Duodenal mucosa (tissue), 2 donors: Measurements from ENCODE around the gene C9orf50.

ENCODE experiments used
- H3K27ac ChIP-seq: one replicate; pipeline ENCODE4 v1.7.0; 2013; ENCODE audit warnings: low read depth, low read length
- H3K27me3 ChIP-seq, 2 donors: one replicate each; pipeline ENCODE4 v1.7.0; 2013; ENCODE audit warnings: low read length in 2 of 2, control low read depth in 1 of 2; ENCODE audit not compliant: insufficient read depth in 2 of 2, control insufficient read depth in 1 of 2
- H3K36me3 ChIP-seq, 2 donors: one replicate each; pipeline ENCODE4 v1.7.0; 2013; ENCODE audit warnings: low read length in 2 of 2, control low read depth in 1 of 2; ENCODE audit not compliant: insufficient read depth in 2 of 2, control insufficient read depth in 1 of 2
- H3K4me1 ChIP-seq, 2 donors: one replicate each; pipeline ENCODE4 v1.7.0; 2013; ENCODE audit warnings: low read length in 2 of 2, control low read depth in 1 of 2; ENCODE audit not compliant: insufficient read depth in 2 of 2, control insufficient read depth in 1 of 2
- H3K4me3 ChIP-seq, 2 donors: one replicate each; pipeline ENCODE4 v1.7.0; 2013; ENCODE audit warnings: low read length in 2 of 2, low read depth in 1 of 2
- H3K9ac ChIP-seq, 2 donors: one replicate each; pipeline ENCODE4 v1.7.0; 2013; ENCODE audit warnings: low read length in 2 of 2, low read depth in 1 of 2
- H3K9me3 ChIP-seq, 2 donors: one replicate each; pipeline ENCODE4 v1.7.0; 2013; ENCODE audit warnings: low read length in 2 of 2, control low read depth in 1 of 2; ENCODE audit not compliant: control insufficient read depth in 1 of 2

The C9orf50 gene

GRCh38 chr9:129580211-129580915 lies 40.5 kb downstream of the C9orf50 start:
- Histone ChIP-seq H3K9ac (no peak overlapping the region), H3K9me3 (no peaks in the 10 kb centered on the region), H3K4me1 (peaks cover 4 to 5% of the 10 kb centered on the region in 2 donors), H3K27ac (no peak overlapping the region), H3K36me3 (no peaks in the 10 kb centered on the region), H3K4me3 (no peak overlapping the region), H3K27me3 (no peaks in the 10 kb centered on the region)

GRCh38 chr9:129579294-129579693 lies 41.6 kb downstream of the C9orf50 start:
- Histone ChIP-seq H3K9me3 (no peaks in the 10 kb centered on the region), H3K27me3 (no peaks in the 10 kb centered on the region), H3K9ac (no peak overlapping the region), H3K36me3 (no peaks in the 10 kb centered on the region), H3K4me3 (no peak overlapping the region), H3K27ac (no peak overlapping the region), H3K4me1 (peaks cover 2 to 4% of the 10 kb centered on the region in 2 donors)

GRCh38 chr9:129576546-129577543 lies 44.1 kb downstream of the C9orf50 start:
- H3K9me3 ChIP-seq = no peaks in the 10 kb centered on the region
- peak overlapping the region; percentile 42 for H3K27ac ChIP-seq
- no peak overlapping the region for H3K4me3 ChIP-seq
- H3K27me3 ChIP-seq = no peaks in the 10 kb centered on the region
- no peak overlapping the region for H3K9ac ChIP-seq
- H3K4me1 ChIP-seq = peaks cover 0 to 4% of the 10 kb centered on the region in 2 donors
- no peaks in the 10 kb centered on the region for H3K36me3 ChIP-seq

GRCh38 chr9:129575818-129576217 lies 45.1 kb downstream of the C9orf50 start:
- Histone ChIP-seq H3K4me3 (no peak overlapping the region), H3K36me3 (no peaks in the 10 kb centered on the region), H3K27me3 (no peaks in the 10 kb centered on the region), H3K4me1 (peaks cover 0 to 4% of the 10 kb centered on the region in 2 donors), H3K27ac (no peak overlapping the region), H3K9me3 (no peaks in the 10 kb centered on the region), H3K9ac (no peak overlapping the region)

- Histone ChIP-seq H3K27ac (peak overlapping the region; percentile 25), H3K36me3 (no peaks in the 10 kb centered on the region), H3K27me3 (no peaks in the 10 kb centered on the region), H3K4me3 (no peak overlapping the region), H3K4me1 (peaks cover 0 to 4% of the 10 kb centered on the region in 2 donors), H3K9me3 (no peaks in the 10 kb centered on the region), H3K9ac (no peak overlapping the region)
Observed at GRCh38 chr9:129574911-129575585, 45.9 kb downstream of the C9orf50 start.

- H3K9ac ChIP-seq = no peak overlapping the region
- no peak overlapping the region for H3K27ac ChIP-seq
- H3K4me1 ChIP-seq = peaks cover 4 to 6% of the 10 kb centered on the region in 2 donors
- peaks cover 0 to 3% of the 10 kb centered on the region in 2 donors for H3K27me3 ChIP-seq
- H3K9me3 ChIP-seq = no peaks in the 10 kb centered on the region
- H3K36me3 ChIP-seq = no peaks in the 10 kb centered on the region
- no peak overlapping the region for H3K4me3 ChIP-seq
Observed at GRCh38 chr9:129573977-129574376, 46.9 kb downstream of the C9orf50 start.

GRCh38 chr9:129572517-129572916 lies 48.4 kb downstream of the C9orf50 start:
- H3K27ac ChIP-seq = no peak overlapping the region

GRCh38 chr9:129572052-129572425 lies 48.9 kb downstream of the C9orf50 start:
- Histone ChIP-seq H3K4me3 (no peak overlapping the region), H3K9me3 (no peaks in the 10 kb centered on the region), H3K9ac (no peak overlapping the region)

More at GRCh38 chr9:129572517-129572916, 48.4 kb downstream of the C9orf50 start:
- H3K4me1 ChIP-seq = peaks cover 4 to 14% of the 10 kb centered on the region in 2 donors
- H3K9me3 ChIP-seq = no peaks in the 10 kb centered on the region
- H3K9ac ChIP-seq = no peak overlapping the region
- no peaks in the 10 kb centered on the region for H3K36me3 ChIP-seq
- peaks cover 0 to 3% of the 10 kb centered on the region in 2 donors for H3K27me3 ChIP-seq
- H3K4me3 ChIP-seq = no peak overlapping the region

GRCh38 chr9:129571298-129572051 lies 49.4 kb downstream of the C9orf50 start:
- no peaks in the 10 kb centered on the region for H3K36me3 ChIP-seq
- no peak overlapping the region for H3K9ac ChIP-seq
- no peaks in the 10 kb centered on the region for H3K9me3 ChIP-seq
- H3K4me1 ChIP-seq = peaks cover 4 to 14% of the 10 kb centered on the region in 2 donors
- H3K27me3 ChIP-seq = peaks cover 0 to 3% of the 10 kb centered on the region in 2 donors
- peak overlapping the region; percentile 46 for H3K27ac ChIP-seq
- no peak overlapping the region for H3K4me3 ChIP-seq

More at GRCh38 chr9:129572052-129572425, 48.9 kb downstream of the C9orf50 start:
- no peaks in the 10 kb centered on the region for H3K36me3 ChIP-seq
- H3K27ac ChIP-seq = no peak overlapping the region
- peaks cover 0 to 3% of the 10 kb centered on the region in 2 donors for H3K27me3 ChIP-seq
- H3K4me1 ChIP-seq = peaks cover 4 to 14% of the 10 kb centered on the region in 2 donors
